WI38 (cell line): Measurements from ENCODE around the gene CYP2A7.
"Not testable (repeated sequence)": the region's sequence is repeated elsewhere in the genome, so short reads cannot be mapped to it uniquely, and the experiment has no call there.

Source experiments
- H3K4me3 ChIP-seq: 2 replicates; pipeline ENCODE4 v1.5.1; 2011; ENCODE audit warnings: low read depth, mild to moderate bottlenecking, control low read depth, low read length
- CTCF ChIP-seq: IDR thresholded peaks from 2 replicates; pipeline ENCODE4 v1.5.1; 2012; ENCODE audit warnings: low read depth, mild to moderate bottlenecking, control low read depth, low read length

The CYP2A7 gene

GRCh38 chr19:40882062-40882461 lies at the start of gene CYP2A7:
Gene CYP2A7 (minus strand): TSS chr19:40882231. CDS start chr19:40882210, 21 bp downstream.
- H3K4me3 ChIP-seq = not testable (repeated sequence)

GRCh38 chr19:40930799-40931198 lies 48.8 kb upstream of the CYP2A7 start:
- not testable (repeated sequence) for H3K4me3 ChIP-seq

GRCh38 chr19:40929942-40930341 lies 47.9 kb upstream of the CYP2A7 start:
- not testable (repeated sequence) for H3K4me3 ChIP-seq

- no peak for TF ChIP-seq CTCF
These were observed 46.8 kb upstream of the CYP2A7 start for GRCh38 chr19:40928850-40929249.

GRCh38 chr19:40927567-40927966 lies 45.5 kb upstream of the CYP2A7 start:
- H3K4me3 ChIP-seq = no peak overlapping the region
- no peak for TF ChIP-seq CTCF

More at GRCh38 chr19:40928850-40929249, 46.8 kb upstream of the CYP2A7 start:
- H3K4me3 ChIP-seq = no peak overlapping the region

- H3K4me3 ChIP-seq = not testable (repeated sequence)
These were observed 44.2 kb upstream of the CYP2A7 start for GRCh38 chr19:40926276-40926675.

- H3K4me3 ChIP-seq = no peak overlapping the region
- no peak for TF ChIP-seq CTCF
These were observed 41.9 kb upstream of the CYP2A7 start for GRCh38 chr19:40923934-40924391.

- H3K4me3 ChIP-seq = not testable (repeated sequence)
These were observed 40.5 kb upstream of the CYP2A7 start for GRCh38 chr19:40922237-40923160.

- no peak for TF ChIP-seq CTCF
- no peak overlapping the region for H3K4me3 ChIP-seq
These were observed 39.2 kb upstream of the CYP2A7 start for GRCh38 chr19:40921005-40921897.
